CD4-positive, alpha-beta T cell (primary cell): ENCODE data around the gene GRID2. TPM values are rescaled to one million over a fixed set of nuclear protein-coding genes. Genes with fewer than 3 reads are reported as not detected.

Experiments
- ATAC-seq: fragments of 200-7000 bp; cut with Tn5 transposase; one replicate; pipeline ENCODE4 v1.10.0; 2022; ENCODE audit warnings: mild to moderate bottlenecking; ENCODE audit not compliant: poor library complexity
- CTCF ChIA-PET: fragments of 350-600 bp; sonication (Branson Sonifier 250); formaldehyde crosslinking; loops from one replicate; lab custom pipeline; 2021; ENCODE audit warnings: antibody characterized with exemption, inconsistent platforms; lab: Charles Lee
- POLR2A ChIA-PET: fragments of 350-600 bp; sonication (Branson Sonifier 250); formaldehyde crosslinking; loops from one replicate; lab custom pipeline; 2021; ENCODE audit warnings: antibody characterized with exemption, inconsistent platforms; lab: Charles Lee
- DNase-seq, 14 experiments: peaks; one replicate each; pipeline ENCODE4 v3.0.0-alpha.2; 2013 to 2020; ENCODE audit warnings: mixed read lengths in 2 of 14
- H3K27ac ChIP-seq, 2 donors: one replicate each; pipeline versions ENCODE4 v1.5.1 to v1.7.0; 2013; ENCODE audit warnings: low read length in 2 of 2, low read depth in 1 of 2, mild to moderate bottlenecking in 1 of 2
- H3K27me3 ChIP-seq, 2 experiments: 1 replicate in 1 of 2; 2 replicates in 1 of 2; pipeline versions ENCODE4 v1.6.1 to v1.7.0; 2013; ENCODE audit warnings: low read length in 2 of 2, control low read depth in 1 of 2, mild to moderate bottlenecking in 1 of 2, moderate library complexity in 1 of 2; ENCODE audit not compliant: insufficient read depth in 2 of 2, control insufficient read depth in 1 of 2
- H3K36me3 ChIP-seq: one replicate; pipeline ENCODE4 v1.6.1; 2013; ENCODE audit warnings: low read length, control low read depth; ENCODE audit not compliant: insufficient read depth
- H3K4me1 ChIP-seq: one replicate; pipeline ENCODE4 v1.6.1; 2013; ENCODE audit warnings: low read length, control low read depth; ENCODE audit not compliant: insufficient read depth
- H3K4me3 ChIP-seq: one replicate; pipeline ENCODE4 v1.5.1; 2013; ENCODE audit warnings: mild to moderate bottlenecking, low read length, moderate library complexity
- H3K9me3 ChIP-seq, 2 experiments: 1 replicate in 1 of 2; 2 replicates in 1 of 2; pipeline versions ENCODE4 v1.6.1 to v1.7.0; 2013; ENCODE audit warnings: low read length in 2 of 2, mild to moderate bottlenecking in 2 of 2, control low read depth in 1 of 2, moderate library complexity in 1 of 2; ENCODE audit not compliant: control insufficient read depth in 1 of 2, insufficient read depth in 1 of 2
- H3K27ac Mint-ChIP-seq: one replicate; pipeline ENCODE4 v1.8.0; 2020; ENCODE audit warnings: mixed read lengths
- H3K27me3 Mint-ChIP-seq: one replicate; pipeline ENCODE4 v1.8.0; 2021; ENCODE audit warnings: mixed read lengths
- H3K36me3 Mint-ChIP-seq: one replicate; pipeline ENCODE4 v1.8.0; 2021; ENCODE audit warnings: low read depth, mixed read lengths
- H3K4me1 Mint-ChIP-seq: one replicate; pipeline ENCODE4 v1.8.0; 2021; ENCODE audit warnings: low read depth, mixed read lengths
- H3K4me3 Mint-ChIP-seq: one replicate; pipeline ENCODE4 v1.8.0; 2020; ENCODE audit warnings: mild to moderate bottlenecking, mixed read lengths
- H3K9me3 Mint-ChIP-seq: one replicate; pipeline ENCODE4 v1.8.0; 2020; ENCODE audit warnings: mixed read lengths
- intact Hi-C, 2 experiments: fragments of 100-400 bp; cut with DNase I in 1 of 2; cut with micrococcal nuclease in 1 of 2; formaldehyde crosslinking; loops; one replicate each; pipeline versions ENCODE4 v1.15.1 to v1.9.0; 2023 to 2025; cut with DNase I, micrococcal nuclease
- total RNA-seq, 174 experiments: library from RNA in 2 of 174; stranded (reverse) in 2 of 174; gene quantifications; one replicate each; pipeline ENCODE4 v1.2.3 and lab custom pipeline; 2021 to 2026
- TF ChIP-seq, protein P1 (sequence below): fragments of 200-600 bp; IDR thresholded peaks from one replicate; pipeline ENCODE4 v1.8.0; 2022; ENCODE audit warnings: antibody characterized with exemption, mild to moderate bottlenecking

Gene GRID2
- total RNA-seq, 2 experiments from 2014 or later: not detected

DNA sequence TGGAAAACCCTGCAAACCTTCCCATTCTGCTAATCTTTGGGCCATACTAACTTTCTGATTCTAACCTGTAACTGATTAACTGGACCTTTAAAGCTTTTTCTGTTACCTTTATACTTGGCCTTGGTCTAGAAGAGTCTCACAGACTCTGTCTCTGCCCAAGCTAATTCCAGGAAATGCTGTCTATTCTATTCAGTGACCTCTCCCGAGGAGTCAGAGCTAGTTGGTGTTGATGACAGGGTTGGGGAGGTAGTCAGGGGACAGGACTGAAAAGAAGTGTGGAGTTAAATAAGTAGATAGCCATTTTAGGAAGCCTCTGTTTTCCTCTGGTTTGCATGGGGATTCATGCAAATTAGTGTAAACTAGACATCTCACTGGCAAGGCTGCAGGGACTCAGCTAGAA lies 429.5 kb downstream of the GRID2 start:
- no peak overlapping the region for H3K4me3 Mint-ChIP-seq
- CTCF ChIA-PET: no interaction called here

GRCh38 chr4:92735025-92735665 lies 431.4 kb downstream of the GRID2 start:
- Histone ChIP-seq H3K36me3 (no peaks in the 10 kb centered on the region), H3K27ac (no peak overlapping the region), H3K27me3 (no peaks in the 10 kb centered on the region), H3K4me1 (no peaks in the 10 kb centered on the region), H3K4me3 (no peak overlapping the region), H3K9me3 (no peaks in the 10 kb centered on the region)
- Mint-ChIP-seq H3K9me3 (no peaks in the 10 kb centered on the region), H3K4me1 (no peaks in the 10 kb centered on the region), H3K27me3 (no peaks in the 10 kb centered on the region), H3K27ac (no peak overlapping the region), H3K36me3 (no peaks in the 10 kb centered on the region), H3K4me3 (no peak overlapping the region)
- no peak for ATAC-seq
- ChIA-PET CTCF (no interaction called here), POLR2A (no interaction called here)
- TF ChIP-seq, protein P1, sequence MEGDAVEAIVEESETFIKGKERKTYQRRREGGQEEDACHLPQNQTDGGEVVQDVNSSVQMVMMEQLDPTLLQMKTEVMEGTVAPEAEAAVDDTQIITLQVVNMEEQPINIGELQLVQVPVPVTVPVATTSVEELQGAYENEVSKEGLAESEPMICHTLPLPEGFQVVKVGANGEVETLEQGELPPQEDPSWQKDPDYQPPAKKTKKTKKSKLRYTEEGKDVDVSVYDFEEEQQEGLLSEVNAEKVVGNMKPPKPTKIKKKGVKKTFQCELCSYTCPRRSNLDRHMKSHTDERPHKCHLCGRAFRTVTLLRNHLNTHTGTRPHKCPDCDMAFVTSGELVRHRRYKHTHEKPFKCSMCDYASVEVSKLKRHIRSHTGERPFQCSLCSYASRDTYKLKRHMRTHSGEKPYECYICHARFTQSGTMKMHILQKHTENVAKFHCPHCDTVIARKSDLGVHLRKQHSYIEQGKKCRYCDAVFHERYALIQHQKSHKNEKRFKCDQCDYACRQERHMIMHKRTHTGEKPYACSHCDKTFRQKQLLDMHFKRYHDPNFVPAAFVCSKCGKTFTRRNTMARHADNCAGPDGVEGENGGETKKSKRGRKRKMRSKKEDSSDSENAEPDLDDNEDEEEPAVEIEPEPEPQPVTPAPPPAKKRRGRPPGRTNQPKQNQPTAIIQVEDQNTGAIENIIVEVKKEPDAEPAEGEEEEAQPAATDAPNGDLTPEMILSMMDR: no peak
- intact Hi-C loops: no loop called here
- no peak for DNase-seq

More for the DNA sequence above, 429.5 kb downstream of the GRID2 start:
- Histone ChIP-seq H3K4me3 (no peak overlapping the region), H3K27me3 (no peaks in the 10 kb centered on the region), H3K4me1 (no peaks in the 10 kb centered on the region), H3K27ac (no peak overlapping the region), H3K9me3 (no peaks in the 10 kb centered on the region), H3K36me3 (no peaks in the 10 kb centered on the region)
- Mint-ChIP-seq H3K27ac (no peak overlapping the region), H3K4me1 (no peaks in the 10 kb centered on the region), H3K36me3 (no peaks in the 10 kb centered on the region), H3K9me3 (no peaks in the 10 kb centered on the region), H3K27me3 (no peaks in the 10 kb centered on the region)
- intact Hi-C loops: no loop called here
- POLR2A ChIA-PET: no interaction called here
- TF ChIP-seq, protein P1: no peak
- no peak for ATAC-seq
- DNase-seq: no peak

GRCh38 chr4:92760433-92760832 lies 456.7 kb downstream of the GRID2 start:
- CTCF ChIA-PET: no interaction called here
- Histone ChIP-seq H3K9me3 (no peaks in the 10 kb centered on the region), H3K4me1 (no peaks in the 10 kb centered on the region), H3K27me3 (no peaks in the 10 kb centered on the region), H3K36me3 (no peaks in the 10 kb centered on the region), H3K27ac (no peak overlapping the region), H3K4me3 (no peak overlapping the region)
- Mint-ChIP-seq H3K27ac (no peak overlapping the region), H3K27me3 (no peaks in the 10 kb centered on the region), H3K9me3 (peaks cover 2% of the 10 kb centered on the region), H3K4me3 (no peak overlapping the region), H3K36me3 (no peaks in the 10 kb centered on the region), H3K4me1 (no peaks in the 10 kb centered on the region)
- POLR2A ChIA-PET: no interaction called here
- TF ChIP-seq, protein P1: no peak
- DNase-seq (no peak), ATAC-seq (no peak)
- intact Hi-C loops: no loop called here
